Stimulated activated effector memory CD8-positive, alpha-beta T cell treated with anti-CD3 and anti-CD28 coated beads, Interleukin-12 subunit alpha, Interleukin-12 subunit beta, amount 100 ng/mL, for 72 hours (primary cell): ENCODE results near the gene PCAT7.
"Not testable (repeated sequence)": the region's sequence is repeated elsewhere in the genome, so short reads cannot be mapped to it uniquely, and the experiment has no call there.

Experiments used
- ATAC-seq: fragments of 150-1000 bp; cut with Tn5 transposase; 2 replicates; pipeline ENCODE4 v1.10.0; 2021
- DNase-seq, 2 donors: peaks; one replicate each; pipeline ENCODE4 v3.0.0; 2021 to 2022; ENCODE audit warnings: low spot score in 2 of 2
- H3K27ac Mint-ChIP-seq: one replicate; pipeline ENCODE4 v1.8.0; 2022; ENCODE audit warnings: mild to moderate bottlenecking, mixed read lengths
- H3K36me3 Mint-ChIP-seq: one replicate; pipeline ENCODE4 v1.8.0; 2022; ENCODE audit warnings: mild to moderate bottlenecking, mixed read lengths
- H3K4me1 Mint-ChIP-seq: one replicate; pipeline ENCODE4 v1.8.0; 2022; ENCODE audit warnings: mixed read lengths
- H3K4me3 Mint-ChIP-seq: one replicate; pipeline ENCODE4 v1.8.0; 2022; ENCODE audit warnings: mild to moderate bottlenecking, mixed read lengths
- H3K9me3 Mint-ChIP-seq: one replicate; pipeline ENCODE4 v1.8.0; 2022; ENCODE audit warnings: mixed read lengths

Gene PCAT7

DNA sequence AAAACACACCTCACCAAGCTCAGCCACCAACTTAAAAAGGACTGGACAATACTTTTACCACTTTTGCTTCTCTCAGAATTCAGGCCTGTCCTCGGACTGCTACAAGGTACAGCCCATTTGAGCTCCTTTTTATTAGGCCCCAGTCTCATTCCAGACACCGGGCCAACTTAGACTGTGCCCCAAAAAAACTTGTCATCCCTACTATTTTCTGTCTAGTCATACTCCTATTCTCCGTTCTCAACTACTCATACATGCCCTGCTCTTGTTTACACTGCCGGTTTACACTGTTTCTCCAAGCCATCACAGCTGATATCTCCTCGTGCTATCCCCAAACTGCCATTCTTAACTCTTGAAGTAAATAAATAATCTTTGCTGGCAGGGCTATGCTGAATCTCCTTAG, 10.5 kb upstream of the PCAT7 start:
- H3K4me1 Mint-ChIP-seq, ATAC-seq, H3K9me3 Mint-ChIP-seq, H3K27ac Mint-ChIP-seq, H3K4me3 Mint-ChIP-seq, DNase-seq, H3K36me3 Mint-ChIP-seq: not testable (repeated sequence)

DNA sequence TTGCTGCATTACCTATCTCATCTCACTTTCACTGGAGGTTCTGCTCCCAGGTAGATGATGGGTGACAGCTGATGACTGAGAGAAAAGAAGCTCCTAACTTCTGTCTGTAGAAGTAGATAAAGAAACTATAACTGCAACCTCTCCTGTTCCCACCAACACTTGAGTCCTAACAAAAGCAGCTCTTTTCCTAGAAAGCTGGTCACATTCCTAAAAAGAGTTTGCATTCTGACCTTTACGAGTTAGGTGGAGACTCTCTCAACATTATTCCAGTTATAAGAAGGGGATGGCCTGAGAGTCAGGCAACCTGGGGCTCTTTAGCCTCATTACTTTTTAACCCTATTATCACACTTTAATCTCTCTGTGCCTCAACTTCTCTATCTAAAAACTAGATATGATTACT, 8.9 kb upstream of the PCAT7 start:
- Mint-ChIP-seq H3K27ac (no peak overlapping the region), H3K9me3 (no peaks in the 10 kb centered on the region), H3K4me1 (no peaks in the 10 kb centered on the region), H3K36me3 (no peaks in the 10 kb centered on the region), H3K4me3 (no peak overlapping the region)
- no peak for DNase-seq
- no peak for ATAC-seq

DNA sequence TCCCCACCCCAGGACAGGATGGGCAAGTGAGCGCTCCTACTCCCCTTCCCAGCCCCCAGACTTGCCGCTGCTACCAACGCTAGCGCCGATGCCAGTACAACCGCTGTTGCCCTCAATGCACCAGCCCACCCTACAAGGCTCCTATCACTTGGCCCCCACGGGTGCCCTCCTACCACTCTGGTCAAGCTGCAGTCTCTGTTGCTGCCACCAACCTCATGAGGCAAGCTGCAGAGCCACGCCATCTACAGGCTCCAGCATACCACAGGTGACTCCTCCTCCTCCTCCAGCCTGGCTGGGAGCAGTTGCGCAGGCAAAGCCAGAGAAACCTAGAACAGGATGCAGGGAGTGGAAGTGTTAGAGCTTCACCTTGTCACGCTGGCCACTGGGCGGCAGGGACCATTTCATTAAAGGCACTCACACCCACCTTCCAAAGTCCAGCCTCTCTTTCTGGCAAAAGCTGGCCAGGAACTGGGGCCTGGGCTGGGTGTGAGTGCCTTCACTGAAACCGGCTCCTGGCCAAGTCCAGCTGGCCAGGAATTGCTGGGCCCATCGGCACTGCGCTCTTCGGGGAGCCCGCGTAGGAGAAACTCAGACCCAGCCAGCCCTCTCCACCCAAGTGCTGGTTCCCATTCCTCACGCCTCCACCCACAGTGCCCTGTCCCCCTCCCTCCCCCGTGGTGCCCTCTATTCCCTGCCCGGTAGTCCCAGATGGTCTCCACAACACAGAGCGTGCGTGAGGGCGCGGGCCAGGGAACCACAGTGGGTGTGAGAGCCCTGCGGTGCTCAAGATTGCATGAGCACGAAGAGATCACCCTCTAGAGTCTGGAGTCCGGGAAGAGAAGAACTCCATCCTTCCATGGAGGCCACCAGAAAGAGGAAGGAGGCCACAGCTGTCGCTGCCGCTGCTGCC, 1.6 kb upstream of the PCAT7 start:
- no peaks in the 10 kb centered on the region for H3K9me3 Mint-ChIP-seq
- ATAC-seq: no peak
- H3K27ac Mint-ChIP-seq: no peak overlapping the region
- DNase-seq: no peak
- H3K4me3 Mint-ChIP-seq: no peak overlapping the region
- no peaks in the 10 kb centered on the region for H3K4me1 Mint-ChIP-seq
- no peaks in the 10 kb centered on the region for H3K36me3 Mint-ChIP-seq

DNA sequence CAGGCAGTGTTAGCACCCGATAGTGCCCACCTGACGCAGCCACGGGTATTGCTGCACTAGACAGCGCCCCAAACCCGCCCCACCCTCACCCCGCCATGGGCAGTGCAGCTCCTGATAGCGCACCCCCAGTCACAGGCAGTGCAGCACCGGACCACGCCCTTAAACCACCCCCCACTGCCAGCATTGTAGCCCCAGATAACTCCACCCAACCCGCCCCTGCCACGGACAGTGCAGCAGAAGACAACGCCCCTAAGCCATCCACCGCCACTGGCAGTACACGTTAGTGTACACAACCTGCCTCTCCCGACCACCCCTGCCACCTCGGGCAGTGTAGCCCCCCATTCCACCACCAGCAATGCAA, 825 bp upstream of the PCAT7 start:
- no peak overlapping the region for H3K4me3 Mint-ChIP-seq
- H3K4me1 Mint-ChIP-seq: no peaks in the 10 kb centered on the region
- no peaks in the 10 kb centered on the region for H3K9me3 Mint-ChIP-seq
- peak; percentile 36 for ATAC-seq
- DNase-seq: no peak
- no peak overlapping the region for H3K27ac Mint-ChIP-seq
- no peaks in the 10 kb centered on the region for H3K36me3 Mint-ChIP-seq

DNA sequence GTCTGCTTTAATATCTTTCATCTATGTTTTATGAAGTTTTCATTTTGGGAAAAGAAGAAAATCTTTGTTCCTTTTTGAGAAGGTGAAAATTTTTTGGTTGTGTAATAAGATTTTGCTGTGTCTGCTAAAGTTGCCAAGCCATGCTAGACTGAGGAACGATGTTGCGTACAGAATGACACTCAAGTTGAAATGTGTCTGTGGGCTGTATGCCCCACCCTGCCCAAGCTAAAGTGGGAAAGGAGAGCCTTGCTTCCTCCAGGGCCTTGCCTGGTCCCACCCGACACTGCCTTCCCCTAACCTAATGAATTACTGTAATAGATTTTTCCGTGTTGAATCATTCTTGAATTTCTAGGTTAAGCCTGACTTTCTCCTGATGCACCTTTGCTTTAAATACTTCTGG, 2.5 kb downstream of the PCAT7 start:
- ATAC-seq: no peak
- no peak overlapping the region for H3K4me3 Mint-ChIP-seq

DNA sequence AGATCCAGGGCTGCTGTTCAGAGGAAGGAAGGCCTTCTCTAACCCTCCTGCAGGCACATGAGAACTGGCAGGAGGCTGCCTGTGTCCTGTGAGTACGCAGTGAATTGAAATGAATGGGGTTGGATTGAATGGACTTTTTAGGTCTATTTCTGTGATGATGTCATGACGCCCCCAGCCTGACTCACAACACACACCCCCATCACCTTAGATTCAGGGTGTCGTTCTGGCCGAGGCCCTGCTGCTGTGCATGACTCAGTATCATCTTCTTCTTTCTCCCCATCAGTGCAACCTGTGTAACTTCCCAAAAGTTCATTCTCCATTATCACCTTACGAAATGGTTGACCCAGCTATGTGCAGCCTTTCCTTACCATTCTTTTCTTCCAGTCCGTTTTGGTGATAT, 5.4 kb downstream of the PCAT7 start:
- Mint-ChIP-seq H3K4me3 (no peak overlapping the region), H3K4me1 (no peaks in the 10 kb centered on the region), H3K27ac (no peak overlapping the region), H3K9me3 (no peaks in the 10 kb centered on the region), H3K36me3 (no peaks in the 10 kb centered on the region)
- DNase-seq (no peak), ATAC-seq (peak; percentile 57)

More for the DNA sequence above, 2.5 kb downstream of the PCAT7 start:
- DNase-seq: no peak
- Mint-ChIP-seq H3K4me1 (no peaks in the 10 kb centered on the region), H3K27ac (no peak overlapping the region), H3K9me3 (no peaks in the 10 kb centered on the region), H3K36me3 (no peaks in the 10 kb centered on the region)

DNA sequence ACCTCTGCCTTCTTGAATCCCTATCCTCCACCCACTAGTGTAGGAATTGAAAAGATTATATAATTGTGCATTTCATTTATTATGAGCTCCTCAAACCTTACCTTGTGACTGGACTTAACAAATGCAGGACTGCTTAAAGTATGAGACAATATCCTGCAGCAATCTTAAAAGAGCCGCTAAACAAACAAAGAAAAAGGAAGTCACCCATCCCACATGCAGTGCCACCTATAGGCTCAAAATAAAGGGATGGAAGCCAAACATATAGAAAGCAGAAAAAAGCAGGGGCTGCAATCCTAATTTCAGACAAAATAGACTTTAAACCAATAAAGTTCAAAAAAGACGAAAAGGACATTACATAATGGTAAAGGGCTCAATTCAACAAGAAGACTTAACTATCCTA, 8.7 kb downstream of the PCAT7 start:
- H3K4me3 Mint-ChIP-seq: no peak overlapping the region
- no peak overlapping the region for H3K27ac Mint-ChIP-seq
- no peak for DNase-seq
- H3K4me1 Mint-ChIP-seq: no peaks in the 10 kb centered on the region
- no peak for ATAC-seq
- no peaks in the 10 kb centered on the region for H3K36me3 Mint-ChIP-seq
- no peaks in the 10 kb centered on the region for H3K9me3 Mint-ChIP-seq

DNA sequence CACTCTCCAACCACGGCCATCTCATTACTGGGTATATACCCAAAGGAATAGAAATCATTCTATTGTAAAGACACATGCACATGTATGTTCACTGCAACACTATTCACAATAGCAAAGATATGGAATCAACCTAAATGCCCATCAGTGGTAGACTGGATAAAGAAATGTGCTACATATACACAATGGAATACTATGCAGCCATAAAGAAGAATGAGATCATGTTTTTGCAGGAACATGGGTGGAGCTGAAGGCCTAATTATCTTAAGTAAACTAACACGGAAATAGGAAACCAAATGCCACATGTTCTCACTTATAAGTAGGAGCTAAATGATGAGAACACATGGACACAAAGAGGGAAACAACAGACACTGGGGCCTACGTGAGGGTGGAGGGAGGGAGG, 9.4 kb downstream of the PCAT7 start:
- not testable (repeated sequence) for H3K9me3 Mint-ChIP-seq, H3K4me3 Mint-ChIP-seq, H3K4me1 Mint-ChIP-seq, DNase-seq, H3K27ac Mint-ChIP-seq, H3K36me3 Mint-ChIP-seq, ATAC-seq

DNA sequence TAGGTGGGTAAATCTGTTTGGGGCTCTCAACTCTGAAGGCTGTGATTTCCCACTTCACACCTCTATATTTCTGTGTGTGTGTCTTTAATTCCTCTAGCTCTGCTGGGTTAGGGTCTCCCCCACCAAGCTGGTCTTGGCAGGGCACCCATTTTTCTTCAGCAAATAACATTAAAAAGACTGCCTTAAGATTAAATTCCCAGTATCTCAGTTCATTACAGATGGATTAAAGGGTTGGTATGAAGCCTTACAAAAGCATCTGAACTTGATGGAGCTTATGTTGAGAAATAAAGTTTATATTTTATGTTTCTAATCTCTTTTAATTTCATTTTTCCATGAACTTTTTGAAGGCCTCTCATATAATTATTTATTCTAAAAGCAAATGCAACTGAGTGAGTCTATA, 11.7 kb downstream of the PCAT7 start:
- no peaks in the 10 kb centered on the region for H3K4me1 Mint-ChIP-seq
- ATAC-seq (no peak), DNase-seq (no peak)
- H3K27ac Mint-ChIP-seq: no peak overlapping the region
- H3K36me3 Mint-ChIP-seq: no peaks in the 10 kb centered on the region
- H3K4me3 Mint-ChIP-seq: no peak overlapping the region
- H3K9me3 Mint-ChIP-seq: no peaks in the 10 kb centered on the region

DNA sequence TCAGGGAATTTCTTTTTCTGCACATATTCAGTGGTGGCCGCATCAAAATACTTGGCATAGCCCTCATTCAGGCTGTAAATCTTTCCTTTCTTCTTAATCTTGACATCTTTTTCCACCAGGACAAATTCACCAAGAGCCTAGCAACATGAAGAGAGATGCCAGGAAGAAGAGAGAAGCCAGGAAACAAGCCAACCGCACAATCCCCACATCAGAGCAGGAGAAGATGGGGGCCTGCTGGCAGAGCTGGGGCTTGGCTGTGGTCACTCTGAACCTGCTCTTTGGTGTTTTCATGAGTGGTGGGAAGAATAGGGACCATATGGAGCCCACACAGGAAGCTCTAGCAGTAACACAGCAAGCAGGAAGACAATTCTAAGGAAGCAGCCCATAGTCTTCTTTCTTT, 12.4 kb downstream of the PCAT7 start:
- Mint-ChIP-seq H3K4me3 (no peak overlapping the region), H3K9me3 (no peaks in the 10 kb centered on the region), H3K36me3 (no peaks in the 10 kb centered on the region), H3K27ac (peak overlapping the region; percentile 18), H3K4me1 (no peaks in the 10 kb centered on the region)
- DNase-seq (no peak), ATAC-seq (no peak)

DNA sequence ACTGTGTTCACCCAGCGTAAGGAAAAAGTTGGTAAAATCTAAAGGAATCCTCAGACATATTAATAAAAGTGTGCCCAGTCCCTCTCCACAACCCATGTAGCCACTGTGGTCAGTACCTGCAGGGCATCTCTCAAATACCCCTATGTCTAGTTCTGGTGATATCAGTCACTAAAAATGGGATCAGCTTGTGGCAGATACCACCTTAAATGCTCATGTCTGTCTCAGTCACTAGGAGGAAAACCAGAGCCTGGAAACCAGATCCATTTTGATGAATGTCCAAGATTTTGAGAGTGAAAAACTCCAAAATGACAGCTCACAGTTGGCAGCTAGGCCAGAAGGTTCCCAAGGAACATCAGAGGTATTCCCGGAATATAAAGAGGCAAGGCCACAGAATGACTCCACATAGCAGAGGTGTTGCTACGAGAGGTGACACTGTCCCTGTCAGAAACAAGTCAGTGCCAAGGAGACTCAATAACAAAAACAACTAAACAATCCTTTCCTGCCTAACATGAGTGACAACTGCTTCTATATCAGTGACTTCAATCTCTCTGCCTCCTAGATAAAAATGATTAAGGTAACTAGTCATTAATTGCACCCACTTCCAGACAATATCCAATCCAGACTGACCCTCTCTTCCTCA, 13.5 kb downstream of the PCAT7 start:
- H3K4me1 Mint-ChIP-seq: no peaks in the 10 kb centered on the region
- H3K9me3 Mint-ChIP-seq: no peaks in the 10 kb centered on the region
- H3K36me3 Mint-ChIP-seq: no peaks in the 10 kb centered on the region
- ATAC-seq (no peak), DNase-seq (peak in 1 of 2 donors; percentile 36)
- no peak overlapping the region for H3K27ac Mint-ChIP-seq
- no peak overlapping the region for H3K4me3 Mint-ChIP-seq

DNA sequence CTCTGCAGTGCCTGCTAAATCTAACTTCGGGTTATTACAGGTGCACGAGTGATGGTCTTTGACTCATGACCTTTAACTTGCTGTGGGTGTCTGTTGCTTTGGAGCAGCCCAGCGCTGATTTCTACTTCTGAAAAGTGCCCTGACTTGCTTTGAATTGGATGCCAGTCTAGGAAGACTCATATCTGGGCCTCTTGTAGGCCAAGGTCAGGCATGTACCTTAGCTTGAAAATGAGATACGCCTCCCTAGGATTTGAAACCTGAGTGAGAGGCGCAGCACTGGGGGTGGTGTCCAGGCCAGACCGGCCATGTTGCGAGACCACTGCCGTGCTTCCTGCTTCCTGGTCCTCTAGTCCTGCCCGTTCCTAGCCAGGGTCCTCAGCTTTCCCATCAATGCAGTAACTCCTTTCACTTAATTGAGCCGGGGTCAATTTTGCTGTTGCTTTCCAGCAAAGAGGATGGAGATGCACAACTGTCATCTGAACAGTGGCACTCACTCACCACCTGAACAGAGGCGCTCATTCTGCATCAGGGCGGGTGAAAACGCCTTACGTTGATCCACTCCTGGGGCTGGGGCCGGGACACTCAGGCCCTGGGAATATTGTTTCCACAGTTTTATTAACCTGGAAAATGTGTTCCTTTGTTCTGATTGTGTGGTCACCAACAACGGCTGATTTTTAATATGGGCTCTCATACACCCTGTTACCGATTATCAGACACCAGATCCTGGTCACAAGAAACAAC, 14.3 kb downstream of the PCAT7 start:
- Mint-ChIP-seq H3K27ac (no peak overlapping the region), H3K4me1 (no peaks in the 10 kb centered on the region), H3K36me3 (no peaks in the 10 kb centered on the region), H3K4me3 (no peak overlapping the region), H3K9me3 (no peaks in the 10 kb centered on the region)
- no peak for ATAC-seq
- DNase-seq: no peak

DNA sequence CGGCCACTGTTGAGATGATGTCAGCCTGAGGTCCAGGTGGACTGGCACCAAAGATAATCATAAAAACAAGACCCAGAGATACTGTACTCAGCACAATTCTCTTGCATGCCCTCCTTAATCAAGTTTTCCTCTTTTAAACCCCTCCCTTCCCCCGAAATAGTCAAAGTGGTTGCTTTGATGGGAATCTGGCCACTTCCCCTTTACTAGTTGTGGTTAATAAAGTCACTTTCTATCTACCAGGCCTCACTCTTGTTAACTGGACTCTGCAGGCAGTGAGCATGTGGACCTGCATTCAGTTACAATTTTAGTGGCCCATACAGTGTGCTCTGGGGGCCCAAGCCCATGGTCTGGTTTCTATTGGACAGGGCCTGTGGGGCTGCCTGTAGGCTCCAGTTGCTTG, 21.2 kb downstream of the PCAT7 start:
- Mint-ChIP-seq H3K4me3 (no peak overlapping the region), H3K36me3 (no peaks in the 10 kb centered on the region), H3K9me3 (no peaks in the 10 kb centered on the region), H3K27ac (no peak overlapping the region), H3K4me1 (peaks cover 5% of the 10 kb centered on the region)
- ATAC-seq (no peak), DNase-seq (no peak)

DNA sequence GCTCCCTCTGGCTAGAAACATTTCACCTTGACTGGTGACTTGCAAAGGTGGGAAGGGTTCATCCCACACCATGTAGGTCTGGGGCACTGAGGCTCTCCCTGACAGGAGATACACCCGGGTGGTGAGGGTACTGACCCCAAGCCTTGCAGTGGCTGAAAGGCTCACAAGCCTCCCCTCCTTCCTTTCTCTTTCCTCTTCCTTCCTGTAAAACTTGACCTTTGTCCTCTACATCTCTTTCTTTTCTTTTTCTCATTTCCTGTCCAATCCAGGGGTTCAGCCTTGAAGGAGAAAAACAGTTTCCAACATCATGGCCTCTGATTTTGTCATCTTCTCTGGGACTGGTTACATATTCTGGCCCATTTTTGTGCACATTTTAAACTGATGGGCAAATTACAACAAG, 22.2 kb downstream of the PCAT7 start:
- no peak for ATAC-seq
- Mint-ChIP-seq H3K9me3 (no peaks in the 10 kb centered on the region), H3K27ac (no peak overlapping the region), H3K4me1 (peaks cover 5% of the 10 kb centered on the region), H3K36me3 (no peaks in the 10 kb centered on the region), H3K4me3 (no peak overlapping the region)
- DNase-seq: no peak

DNA sequence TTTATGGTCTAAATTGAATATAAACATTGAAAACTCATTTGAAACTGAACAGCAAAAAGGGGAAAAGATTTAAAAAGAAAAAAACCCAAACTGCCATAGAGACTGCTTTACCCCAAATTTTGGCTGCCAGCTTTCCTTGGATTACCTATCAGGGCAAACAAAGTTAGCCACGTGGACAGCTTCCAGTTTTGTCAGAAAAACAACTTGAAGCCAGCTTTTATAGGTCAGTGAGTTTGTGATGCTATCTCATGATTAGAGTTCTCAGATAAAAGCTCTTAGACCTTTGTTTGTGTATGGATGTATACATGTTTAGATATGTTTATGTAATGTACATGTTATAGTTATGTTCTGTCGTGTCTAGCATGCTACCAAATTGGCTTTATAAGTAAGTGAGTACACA, 22.7 kb downstream of the PCAT7 start:
- DNase-seq: no peak
- no peak for ATAC-seq
- Mint-ChIP-seq H3K36me3 (no peaks in the 10 kb centered on the region), H3K9me3 (no peaks in the 10 kb centered on the region), H3K4me3 (no peak overlapping the region), H3K27ac (no peak overlapping the region), H3K4me1 (peaks cover 5% of the 10 kb centered on the region)

DNA sequence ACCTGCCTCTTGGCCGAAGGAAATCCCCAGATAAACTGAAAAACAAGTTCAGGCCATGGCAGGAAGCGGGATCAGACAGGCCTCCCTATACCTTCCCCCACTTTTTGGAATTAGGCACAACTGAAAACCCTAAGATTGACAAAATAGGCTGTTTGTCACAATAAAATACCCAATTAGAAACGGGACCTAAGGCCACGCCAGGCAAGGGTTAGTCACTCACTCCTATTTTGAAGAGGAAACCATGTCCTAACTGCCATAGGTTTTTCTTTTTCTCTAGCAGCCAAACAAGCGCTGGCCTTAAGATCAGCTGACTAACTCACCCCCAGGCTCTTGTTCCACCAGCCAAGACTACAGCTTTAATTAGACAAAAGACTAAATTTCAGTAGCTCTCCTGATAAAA, 26.8 kb downstream of the PCAT7 start:
- Mint-ChIP-seq H3K4me3 (no peak overlapping the region), H3K9me3 (no peaks in the 10 kb centered on the region), H3K36me3 (no peaks in the 10 kb centered on the region), H3K4me1 (peaks cover 8% of the 10 kb centered on the region), H3K27ac (no peak overlapping the region)
- ATAC-seq (no peak), DNase-seq (no peak)
